KMS-11 (cell line): ENCODE data around the gene ZIM2.

ENCODE experiments used
- H2AFZ ChIP-seq: fragments of 200-600 bp; sonication (generic); 2 replicates; pipeline ENCODE4 v1.6.1; 2016; ENCODE audit warnings: antibody characterized with exemption, mixed run types, low read depth
- H3K27ac ChIP-seq: fragments of 200-600 bp; sonication (generic); 2 replicates; pipeline ENCODE4 v1.6.1; 2016; ENCODE audit warnings: mild to moderate bottlenecking, mixed run types
- H3K27me3 ChIP-seq: fragments of 200-600 bp; sonication (generic); 2 replicates; pipeline ENCODE4 v1.6.1; 2017; ENCODE audit warnings: mild to moderate bottlenecking, low read depth, mixed run types, moderate library complexity; ENCODE audit not compliant: insufficient read depth
- H3K36me3 ChIP-seq: fragments of 200-600 bp; sonication (generic); 2 replicates; pipeline ENCODE4 v1.6.1; 2017; ENCODE audit warnings: mild to moderate bottlenecking, mixed run types; ENCODE audit not compliant: insufficient read depth
- H3K4me1 ChIP-seq: fragments of 200-600 bp; sonication (generic); 2 replicates; pipeline ENCODE4 v1.6.1; 2016; ENCODE audit warnings: mild to moderate bottlenecking, low read depth, mixed run types; ENCODE audit not compliant: poor library complexity, severe bottlenecking
- H3K4me2 ChIP-seq: fragments of 200-600 bp; sonication (generic); 2 replicates; pipeline ENCODE4 v1.7.0; 2016; ENCODE audit warnings: mild to moderate bottlenecking, mixed run types
- H3K4me3 ChIP-seq: fragments of 200-600 bp; sonication (generic); IDR thresholded peaks from 2 replicates; pipeline ENCODE4 v1.6.1; 2017; ENCODE audit warnings: low read depth, low read length, mixed read lengths; ENCODE audit not compliant: insufficient read depth
- H3K79me2 ChIP-seq: fragments of 200-600 bp; sonication (generic); 2 replicates; pipeline ENCODE4 v1.6.1; 2016; ENCODE audit warnings: low read depth, mixed run types; ENCODE audit not compliant: insufficient read depth
- H3K9ac ChIP-seq: fragments of 200-600 bp; sonication (generic); 2 replicates; pipeline ENCODE4 v1.6.1; 2016; ENCODE audit warnings: mild to moderate bottlenecking, mixed run types
- H4K20me1 ChIP-seq: fragments of 200-600 bp; sonication (generic); 2 replicates; pipeline ENCODE4 v1.6.1; 2016; ENCODE audit warnings: mild to moderate bottlenecking, mixed run types; ENCODE audit not compliant: insufficient read depth
- TF ChIP-seq, protein P1 (sequence below): fragments of 200-600 bp; sonication (generic); conservative IDR thresholded peaks from 2 replicates; pipeline ENCODE4 v1.6.1; 2017; ENCODE audit warnings: low read depth, mild to moderate bottlenecking, antibody characterized with exemption, low read length, moderate library complexity, mixed read lengths

Gene ZIM2

DNA sequence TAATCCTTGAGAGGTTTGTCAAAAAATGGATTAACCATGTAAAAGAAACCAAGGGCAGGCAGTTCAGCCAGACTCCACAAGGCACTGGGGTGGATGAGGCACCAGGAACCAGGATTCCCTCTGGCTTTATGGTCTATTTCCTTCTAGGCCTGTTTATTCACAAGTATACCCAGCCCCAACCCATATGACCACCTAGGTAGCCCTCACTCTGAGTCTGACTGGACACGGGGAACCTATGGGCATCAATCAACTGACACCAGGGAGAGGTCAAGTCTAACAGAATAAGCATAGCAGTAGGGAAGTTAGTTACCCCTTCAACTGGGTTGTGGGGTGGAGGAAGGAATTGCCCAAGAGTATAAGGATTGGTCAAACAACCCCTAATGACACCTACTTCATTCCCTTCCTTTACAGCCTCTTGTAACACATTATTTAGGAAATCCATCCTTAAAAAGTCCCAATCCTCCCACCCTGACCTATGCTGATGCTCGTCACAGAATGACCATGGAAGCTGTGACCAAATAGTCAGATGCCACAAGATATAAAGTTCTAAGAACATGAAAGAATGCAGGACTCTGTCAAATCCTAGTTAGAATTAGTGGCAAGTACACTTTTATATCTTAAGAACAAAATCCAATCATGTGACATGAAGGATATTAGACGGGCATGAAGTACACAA is 31.7 kb downstream of the ZIM2 start:
- Histone ChIP-seq H3K27me3 (no peaks in the 10 kb centered on the region; the same call in 1 of the 2 replicates), H3K36me3 (no peaks in the 10 kb centered on the region), H3K4me2 (no peak overlapping the region), H3K4me3 (no peak overlapping the region), H3K27ac (no peak overlapping the region), H3K4me1 (no peaks in the 10 kb centered on the region), H3K79me2 (no peaks in the 10 kb centered on the region), H4K20me1 (no peaks in the 10 kb centered on the region), H3K9ac (no peak overlapping the region), H2AFZ (no peak overlapping the region)
- TF ChIP-seq, protein P1, sequence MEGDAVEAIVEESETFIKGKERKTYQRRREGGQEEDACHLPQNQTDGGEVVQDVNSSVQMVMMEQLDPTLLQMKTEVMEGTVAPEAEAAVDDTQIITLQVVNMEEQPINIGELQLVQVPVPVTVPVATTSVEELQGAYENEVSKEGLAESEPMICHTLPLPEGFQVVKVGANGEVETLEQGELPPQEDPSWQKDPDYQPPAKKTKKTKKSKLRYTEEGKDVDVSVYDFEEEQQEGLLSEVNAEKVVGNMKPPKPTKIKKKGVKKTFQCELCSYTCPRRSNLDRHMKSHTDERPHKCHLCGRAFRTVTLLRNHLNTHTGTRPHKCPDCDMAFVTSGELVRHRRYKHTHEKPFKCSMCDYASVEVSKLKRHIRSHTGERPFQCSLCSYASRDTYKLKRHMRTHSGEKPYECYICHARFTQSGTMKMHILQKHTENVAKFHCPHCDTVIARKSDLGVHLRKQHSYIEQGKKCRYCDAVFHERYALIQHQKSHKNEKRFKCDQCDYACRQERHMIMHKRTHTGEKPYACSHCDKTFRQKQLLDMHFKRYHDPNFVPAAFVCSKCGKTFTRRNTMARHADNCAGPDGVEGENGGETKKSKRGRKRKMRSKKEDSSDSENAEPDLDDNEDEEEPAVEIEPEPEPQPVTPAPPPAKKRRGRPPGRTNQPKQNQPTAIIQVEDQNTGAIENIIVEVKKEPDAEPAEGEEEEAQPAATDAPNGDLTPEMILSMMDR: no peak

DNA sequence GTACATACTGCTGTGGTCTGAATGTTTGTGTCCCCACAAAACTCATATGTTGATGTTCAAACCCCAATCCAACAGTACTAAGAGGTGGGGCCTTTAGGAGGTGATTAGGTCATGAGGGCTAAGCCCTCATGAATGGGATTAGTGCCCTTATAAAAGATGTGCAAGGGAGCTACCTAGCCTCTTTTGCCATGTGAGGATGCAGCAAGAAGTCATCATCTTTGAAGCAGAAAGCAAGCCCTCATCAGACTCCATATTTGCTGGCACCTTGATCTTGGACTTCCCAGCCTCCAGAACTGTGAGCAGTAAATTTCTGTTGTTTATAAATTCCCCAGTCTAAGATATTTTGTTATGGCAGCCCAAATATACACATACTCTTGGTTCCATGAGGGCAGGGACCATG is 33.9 kb downstream of the ZIM2 start:
- TF ChIP-seq, protein P1: no peak

DNA sequence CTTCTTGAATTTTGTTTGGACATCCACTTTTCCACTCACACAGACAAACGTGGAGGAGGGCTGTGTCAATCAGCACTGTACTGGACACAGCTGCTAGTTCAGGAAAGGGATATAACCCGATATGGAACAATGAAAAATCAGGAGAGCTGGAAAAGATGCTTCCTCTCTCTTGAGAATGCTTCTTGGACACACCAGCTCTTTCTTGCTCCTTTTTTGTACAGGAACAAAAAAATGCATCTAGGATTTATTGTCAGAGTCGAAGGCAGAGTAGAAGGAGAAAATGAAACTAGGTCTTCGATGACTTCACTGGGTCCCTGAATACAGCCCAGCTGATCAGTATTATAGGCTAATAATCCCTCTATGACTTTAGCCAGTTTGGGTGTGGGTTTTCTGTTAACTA is 62.2 kb downstream of the ZIM2 start:
- no peak overlapping the region for H3K4me2 ChIP-seq
- no peak overlapping the region for H2AFZ ChIP-seq
- no peaks in the 10 kb centered on the region for H3K36me3 ChIP-seq
- H3K4me3 ChIP-seq: no peak overlapping the region
- H3K4me1 ChIP-seq: no peaks in the 10 kb centered on the region
- H3K27me3 ChIP-seq: no peaks in the 10 kb centered on the region
- TF ChIP-seq, protein P1: no peak
- H3K27ac ChIP-seq: no peak overlapping the region
- H3K79me2 ChIP-seq: no peaks in the 10 kb centered on the region
- H4K20me1 ChIP-seq: no peaks in the 10 kb centered on the region
- no peak overlapping the region for H3K9ac ChIP-seq

More for the DNA sequence above, 33.9 kb downstream of the ZIM2 start:
- Histone ChIP-seq H3K4me1 (no peaks in the 10 kb centered on the region), H3K4me3 (no peak overlapping the region), H3K36me3 (no peaks in the 10 kb centered on the region), H3K27ac (no peak overlapping the region), H3K4me2 (no peak overlapping the region), H3K27me3 (no peaks in the 10 kb centered on the region), H3K9ac (no peak overlapping the region), H3K79me2 (no peaks in the 10 kb centered on the region), H2AFZ (no peak overlapping the region), H4K20me1 (no peaks in the 10 kb centered on the region)

DNA sequence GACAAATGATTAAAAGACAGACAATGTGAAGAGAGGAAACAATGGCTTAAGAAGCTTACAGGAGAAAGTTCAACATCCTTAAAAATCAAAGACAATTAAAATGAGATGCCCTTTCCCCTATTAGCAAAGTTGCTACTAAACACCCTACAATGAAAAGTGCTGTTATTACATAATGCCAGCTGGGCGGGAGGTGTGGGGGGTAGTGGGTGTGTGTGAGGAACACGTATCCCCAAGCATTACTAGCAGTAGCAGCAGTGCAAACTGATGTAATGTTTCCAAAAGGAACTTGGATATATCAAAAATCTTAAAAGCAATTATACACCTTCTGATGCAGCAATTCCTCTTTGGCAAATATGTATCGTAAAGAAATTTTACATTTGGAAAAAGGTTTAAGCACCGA is 70.9 kb downstream of the ZIM2 start:
- no peak overlapping the region for H3K9ac ChIP-seq
- TF ChIP-seq, protein P1: no peak

More for the DNA sequence above, 70.9 kb downstream of the ZIM2 start:
- Histone ChIP-seq H3K4me3 (no peak overlapping the region), H3K4me2 (no peak overlapping the region), H2AFZ (no peak overlapping the region), H3K27ac (no peak overlapping the region), H3K36me3 (no peaks in the 10 kb centered on the region), H3K79me2 (no peaks in the 10 kb centered on the region), H3K27me3 (no peaks in the 10 kb centered on the region), H4K20me1 (no peaks in the 10 kb centered on the region), H3K4me1 (no peaks in the 10 kb centered on the region)
